Measurements from ENCODE around the gene LGALS7B.

- TF ChIP-seq CTCF (IDR thresholded peaks at IDR 0.05): no peak
- no peak for TF ChIP-seq EZH2 (IDR thresholded peaks at IDR 0.05; ENCODE audit: borderline replicate concordance, insufficient read depth, low read depth, low read length, poor library complexity, severe bottlenecking)
Observed at GRCh38 chr19:38765214-38765613, 23.8 kb upstream of the LGALS7B start.

All from B cell (primary cell).